HepG2 (cell line): ENCODE data around the gene CHKA. TPM values are rescaled to one million over a fixed set of nuclear protein-coding genes. Genes with fewer than 3 reads are reported as not detected.

Experiments
- ARNTL ChIP-seq: sonication (generic); formaldehyde crosslinking; IDR thresholded peaks from 2 replicates; pipeline ENCODE4 v1.4.0; 2020; ENCODE audit warnings: mild to moderate bottlenecking, missing genetic modification reagents
- KDM6A ChIP-seq: IDR thresholded peaks from 2 replicates; pipeline ENCODE4 v1.6.1; 2016; ENCODE audit warnings: low read depth
- KMT2A ChIP-seq: sonication (generic); formaldehyde crosslinking; IDR thresholded peaks from 2 replicates; pipeline ENCODE4 v1.4.0; 2020; ENCODE audit warnings: missing genetic modification reagents
- MED13 ChIP-seq: sonication (generic); formaldehyde crosslinking; IDR thresholded peaks from 2 replicates; pipeline ENCODE4 v1.5.0; 2020; ENCODE audit warnings: missing genetic modification reagents
- RARG ChIP-seq: sonication (generic); formaldehyde crosslinking; IDR thresholded peaks from 2 replicates; pipeline ENCODE4 v1.4.0; 2020; ENCODE audit warnings: low read depth, mild to moderate bottlenecking, missing genetic modification reagents
- ZMYM3 ChIP-seq: sonication (generic); formaldehyde crosslinking; IDR thresholded peaks from 2 replicates; pipeline ENCODE4 v1.5.1; 2020; ENCODE audit warnings: mild to moderate bottlenecking, missing genetic modification reagents
- ZNF282 ChIP-seq: fragments of 450-650 bp; IDR thresholded peaks from 2 replicates; pipeline ENCODE4 v1.6.1; 2018; ENCODE audit not compliant: partially characterized antibody
- ZNF652 ChIP-seq: IDR thresholded peaks from 2 replicates; pipeline ENCODE4 v1.6.1; 2016; ENCODE audit warnings: low read depth, borderline replicate concordance
- polyA plus RNA-seq, 8 experiments: library from polyadenylated mRNA; depleted of rRNA in 3 of 8; stranded (reverse) in 7 of 8; unstranded in 1 of 8; fragments of >200 nt; fragmentation: Illumina TruSeq in 4 of 8; extraction: Trizol in 4 of 8; gene quantifications; 2 replicates each; pipeline versions ENCODE4 v1.2.1 to v1.2.3, GENCODE V29; 2011 to 2016; ENCODE audit warnings: low read depth in 4 of 8, missing spikeins in 1 of 8, mixed read lengths in 1 of 8; ENCODE audit not compliant: insufficient read depth in 1 of 8
- total RNA-seq, 5 experiments: library from RNA; depleted of rRNA; stranded (reverse); fragments of >200 nt; fragmentation: Illumina TruSeq; extraction: Trizol; gene quantifications; 2 replicates each; pipeline ENCODE4 v1.2.3, GENCODE V29; 2016; ENCODE audit warnings: low read depth in 1 of 5
- TF ChIP-seq, protein P1 (sequence below): sonication (generic); formaldehyde crosslinking; IDR thresholded peaks from 2 replicates; pipeline ENCODE4 v1.5.0; 2020; ENCODE audit warnings: mild to moderate bottlenecking, missing genetic modification reagents, borderline replicate concordance
- TF ChIP-seq, protein P2 (sequence below): sonication (generic); formaldehyde crosslinking; IDR thresholded peaks from 2 replicates; pipeline ENCODE4 v1.4.0; 2020; ENCODE audit warnings: missing genetic modification reagents
- TF ChIP-seq, protein P3 (sequence below), 2 experiments: fragments of 450-650 bp in 1 of 2; sonication (generic) in 1 of 2; formaldehyde crosslinking in 1 of 2; IDR thresholded peaks; 2 replicates each; pipeline versions ENCODE4 v1.6.1 to v1.8.0; 2016 to 2022; ENCODE audit warnings: antibody characterized with exemption in 1 of 2, mild to moderate bottlenecking in 1 of 2, missing genetic modification reagents in 1 of 2

CHKA gene
- total and polyA plus RNA-seq, 2 of the 13 experiments (the other 11 are each of a cell fraction or from before 2014, with no cell fraction given), result 71.6 to 92.7 TPM

DNA sequence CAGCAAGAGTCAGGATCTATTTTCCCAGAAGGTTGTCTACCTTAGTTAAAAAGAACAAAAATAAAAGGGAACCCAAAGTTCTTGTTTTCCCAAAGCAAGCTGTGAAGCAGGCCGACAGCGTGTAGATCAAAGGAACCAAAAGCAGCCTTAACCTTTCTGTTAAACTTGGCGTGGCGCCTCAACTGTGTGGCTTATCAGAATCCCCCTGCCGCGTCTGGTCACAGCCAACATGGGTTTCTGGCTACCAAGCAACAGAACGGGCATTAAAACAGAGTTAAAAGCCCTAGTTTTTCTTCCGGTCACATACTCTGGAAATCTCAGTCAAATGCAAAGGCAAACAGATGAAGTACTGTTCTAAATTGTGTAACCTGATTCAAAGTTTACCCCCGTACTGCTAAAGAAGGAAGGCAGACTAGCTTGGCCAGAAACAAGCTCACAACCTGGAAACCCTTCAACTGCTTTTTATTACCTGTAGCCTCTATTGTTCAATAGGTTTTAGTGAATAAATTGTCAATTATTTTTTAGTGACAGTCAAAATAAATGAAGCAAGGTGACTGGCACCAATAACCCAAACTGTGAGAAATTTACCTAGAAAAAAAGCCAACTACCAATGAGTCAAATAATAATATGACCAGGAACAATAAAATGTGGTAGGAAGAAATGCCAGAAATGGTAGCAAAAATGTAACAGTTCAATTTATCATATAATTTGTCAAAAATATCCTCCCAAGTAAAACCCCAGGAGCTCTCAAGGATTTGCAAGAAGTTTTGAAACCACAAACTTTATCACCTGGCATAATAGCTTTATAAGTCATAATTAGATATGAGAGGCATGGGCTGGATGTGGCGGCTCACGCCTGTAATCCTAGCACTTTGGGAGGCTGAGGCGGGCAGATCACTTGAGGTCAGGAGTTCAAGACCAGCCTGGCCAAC, 21.4 kb downstream of the CHKA start (continued):
- TF ChIP-seq, protein P1, sequence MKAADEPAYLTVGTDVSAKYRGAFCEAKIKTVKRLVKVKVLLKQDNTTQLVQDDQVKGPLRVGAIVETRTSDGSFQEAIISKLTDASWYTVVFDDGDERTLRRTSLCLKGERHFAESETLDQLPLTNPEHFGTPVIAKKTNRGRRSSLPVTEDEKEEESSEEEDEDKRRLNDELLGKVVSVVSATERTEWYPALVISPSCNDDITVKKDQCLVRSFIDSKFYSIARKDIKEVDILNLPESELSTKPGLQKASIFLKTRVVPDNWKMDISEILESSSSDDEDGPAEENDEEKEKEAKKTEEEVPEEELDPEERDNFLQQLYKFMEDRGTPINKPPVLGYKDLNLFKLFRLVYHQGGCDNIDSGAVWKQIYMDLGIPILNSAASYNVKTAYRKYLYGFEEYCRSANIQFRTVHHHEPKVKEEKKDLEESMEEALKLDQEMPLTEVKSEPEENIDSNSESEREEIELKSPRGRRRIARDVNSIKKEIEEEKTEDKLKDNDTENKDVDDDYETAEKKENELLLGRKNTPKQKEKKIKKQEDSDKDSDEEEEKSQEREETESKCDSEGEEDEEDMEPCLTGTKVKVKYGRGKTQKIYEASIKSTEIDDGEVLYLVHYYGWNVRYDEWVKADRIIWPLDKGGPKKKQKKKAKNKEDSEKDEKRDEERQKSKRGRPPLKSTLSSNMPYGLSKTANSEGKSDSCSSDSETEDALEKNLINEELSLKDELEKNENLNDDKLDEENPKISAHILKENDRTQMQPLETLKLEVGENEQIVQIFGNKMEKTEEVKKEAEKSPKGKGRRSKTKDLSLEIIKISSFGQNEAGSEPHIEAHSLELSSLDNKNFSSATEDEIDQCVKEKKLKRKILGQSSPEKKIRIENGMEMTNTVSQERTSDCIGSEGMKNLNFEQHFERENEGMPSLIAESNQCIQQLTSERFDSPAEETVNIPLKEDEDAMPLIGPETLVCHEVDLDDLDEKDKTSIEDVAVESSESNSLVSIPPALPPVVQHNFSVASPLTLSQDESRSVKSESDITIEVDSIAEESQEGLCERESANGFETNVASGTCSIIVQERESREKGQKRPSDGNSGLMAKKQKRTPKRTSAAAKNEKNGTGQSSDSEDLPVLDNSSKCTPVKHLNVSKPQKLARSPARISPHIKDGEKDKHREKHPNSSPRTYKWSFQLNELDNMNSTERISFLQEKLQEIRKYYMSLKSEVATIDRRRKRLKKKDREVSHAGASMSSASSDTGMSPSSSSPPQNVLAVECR (CRISPR knock-in tag), result peak; percentile 53; the same call in 1 of the 2 replicates
- TF ChIP-seq KDM6A, result peak; percentile 80
- TF ChIP-seq MED13 (CRISPR knock-in tag), result peak; percentile 93
- TF ChIP-seq ZMYM3 (CRISPR knock-in tag), result peak; percentile 89
- TF ChIP-seq ZNF282, result no peak
- TF ChIP-seq, protein P2, sequence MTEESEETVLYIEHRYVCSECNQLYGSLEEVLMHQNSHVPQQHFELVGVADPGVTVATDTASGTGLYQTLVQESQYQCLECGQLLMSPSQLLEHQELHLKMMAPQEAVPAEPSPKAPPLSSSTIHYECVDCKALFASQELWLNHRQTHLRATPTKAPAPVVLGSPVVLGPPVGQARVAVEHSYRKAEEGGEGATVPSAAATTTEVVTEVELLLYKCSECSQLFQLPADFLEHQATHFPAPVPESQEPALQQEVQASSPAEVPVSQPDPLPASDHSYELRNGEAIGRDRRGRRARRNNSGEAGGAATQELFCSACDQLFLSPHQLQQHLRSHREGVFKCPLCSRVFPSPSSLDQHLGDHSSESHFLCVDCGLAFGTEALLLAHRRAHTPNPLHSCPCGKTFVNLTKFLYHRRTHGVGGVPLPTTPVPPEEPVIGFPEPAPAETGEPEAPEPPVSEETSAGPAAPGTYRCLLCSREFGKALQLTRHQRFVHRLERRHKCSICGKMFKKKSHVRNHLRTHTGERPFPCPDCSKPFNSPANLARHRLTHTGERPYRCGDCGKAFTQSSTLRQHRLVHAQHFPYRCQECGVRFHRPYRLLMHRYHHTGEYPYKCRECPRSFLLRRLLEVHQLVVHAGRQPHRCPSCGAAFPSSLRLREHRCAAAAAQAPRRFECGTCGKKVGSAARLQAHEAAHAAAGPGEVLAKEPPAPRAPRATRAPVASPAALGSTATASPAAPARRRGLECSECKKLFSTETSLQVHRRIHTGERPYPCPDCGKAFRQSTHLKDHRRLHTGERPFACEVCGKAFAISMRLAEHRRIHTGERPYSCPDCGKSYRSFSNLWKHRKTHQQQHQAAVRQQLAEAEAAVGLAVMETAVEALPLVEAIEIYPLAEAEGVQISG (CRISPR knock-in tag), result peak; percentile 63
- TF ChIP-seq KMT2A, result peak; percentile 77; the same call in 1 of the 2 replicates
- no peak for TF ChIP-seq RARG (CRISPR knock-in tag)
- TF ChIP-seq ZNF652, result peak; percentile 61
- 0 out of 2 replicates have a peak, but pooled peaks have one; percentile 70 for TF ChIP-seq ARNTL (CRISPR knock-in tag)
- TF ChIP-seq, protein P3, sequence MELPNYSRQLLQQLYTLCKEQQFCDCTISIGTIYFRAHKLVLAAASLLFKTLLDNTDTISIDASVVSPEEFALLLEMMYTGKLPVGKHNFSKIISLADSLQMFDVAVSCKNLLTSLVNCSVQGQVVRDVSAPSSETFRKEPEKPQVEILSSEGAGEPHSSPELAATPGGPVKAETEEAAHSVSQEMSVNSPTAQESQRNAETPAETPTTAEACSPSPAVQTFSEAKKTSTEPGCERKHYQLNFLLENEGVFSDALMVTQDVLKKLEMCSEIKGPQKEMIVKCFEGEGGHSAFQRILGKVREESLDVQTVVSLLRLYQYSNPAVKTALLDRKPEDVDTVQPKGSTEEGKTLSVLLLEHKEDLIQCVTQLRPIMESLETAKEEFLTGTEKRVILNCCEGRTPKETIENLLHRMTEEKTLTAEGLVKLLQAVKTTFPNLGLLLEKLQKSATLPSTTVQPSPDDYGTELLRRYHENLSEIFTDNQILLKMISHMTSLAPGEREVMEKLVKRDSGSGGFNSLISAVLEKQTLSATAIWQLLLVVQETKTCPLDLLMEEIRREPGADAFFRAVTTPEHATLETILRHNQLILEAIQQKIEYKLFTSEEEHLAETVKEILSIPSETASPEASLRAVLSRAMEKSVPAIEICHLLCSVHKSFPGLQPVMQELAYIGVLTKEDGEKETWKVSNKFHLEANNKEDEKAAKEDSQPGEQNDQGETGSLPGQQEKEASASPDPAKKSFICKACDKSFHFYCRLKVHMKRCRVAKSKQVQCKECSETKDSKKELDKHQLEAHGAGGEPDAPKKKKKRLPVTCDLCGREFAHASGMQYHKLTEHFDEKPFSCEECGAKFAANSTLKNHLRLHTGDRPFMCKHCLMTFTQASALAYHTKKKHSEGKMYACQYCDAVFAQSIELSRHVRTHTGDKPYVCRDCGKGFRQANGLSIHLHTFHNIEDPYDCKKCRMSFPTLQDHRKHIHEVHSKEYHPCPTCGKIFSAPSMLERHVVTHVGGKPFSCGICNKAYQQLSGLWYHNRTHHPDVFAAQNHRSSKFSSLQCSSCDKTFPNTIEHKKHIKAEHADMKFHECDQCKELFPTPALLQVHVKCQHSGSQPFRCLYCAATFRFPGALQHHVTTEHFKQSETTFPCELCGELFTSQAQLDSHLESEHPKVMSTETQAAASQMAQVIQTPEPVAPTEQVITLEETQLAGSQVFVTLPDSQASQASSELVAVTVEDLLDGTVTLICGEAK (IDR thresholded peaks at IDR 0.05), result no peak
- TF ChIP-seq, protein P3 (CRISPR knock-in tag; IDR thresholded peaks at IDR 0.05), result peak; percentile 23; the same call in 1 of the 2 replicates
